Neuronal stem cell (in vitro differentiated cells): Measurements from ENCODE around the gene TMEM82.
"Not testable (repeated sequence)": the region's sequence is repeated elsewhere in the genome, so short reads cannot be mapped to it uniquely, and the experiment has no call there.

Source experiments
- DNase-seq: peaks from one replicate; pipeline ENCODE4 v3.0.0-alpha.2; 2013; ENCODE audit warnings: low spot score
- H2AFZ ChIP-seq: one replicate; pipeline ENCODE4 v1.6.1; 2013; ENCODE audit warnings: mild to moderate bottlenecking, low read length, inconsistent platforms
- H2AK5ac ChIP-seq: 2 replicates; pipeline ENCODE4 v1.6.1; 2013; ENCODE audit warnings: low read depth, mild to moderate bottlenecking, inconsistent platforms, low read length, moderate library complexity, mixed read lengths
- H2BK120ac ChIP-seq: 2 replicates; pipeline ENCODE4 v1.6.1; 2013; ENCODE audit warnings: low read depth, mild to moderate bottlenecking, inconsistent platforms, low read length, moderate library complexity, mixed read lengths
- H2BK12ac ChIP-seq: one replicate; pipeline ENCODE4 v1.6.1; 2013; ENCODE audit warnings: low read length, inconsistent platforms
- H2BK15ac ChIP-seq: 2 replicates; pipeline ENCODE4 v1.6.1; 2013; ENCODE audit warnings: mild to moderate bottlenecking, low read length, inconsistent platforms, mixed read lengths
- H2BK5ac ChIP-seq: one replicate; pipeline ENCODE4 v1.6.1; 2013; ENCODE audit warnings: inconsistent platforms, mild to moderate bottlenecking, low read length, moderate library complexity
- H3K14ac ChIP-seq: one replicate; pipeline ENCODE4 v1.6.1; 2013; ENCODE audit warnings: low read length, inconsistent platforms
- H3K18ac ChIP-seq: 2 replicates; pipeline ENCODE4 v1.6.1; 2013; ENCODE audit warnings: low read length, inconsistent platforms
- H3K23ac ChIP-seq: 2 replicates; pipeline ENCODE4 v1.6.1; 2013; ENCODE audit warnings: low read depth, mild to moderate bottlenecking, mixed read lengths, low read length, inconsistent platforms; ENCODE audit not compliant: poor library complexity
- H3K27ac ChIP-seq: replicated peaks from 3 replicates; pipeline ENCODE4 v1.5.1; 2013; ENCODE audit warnings: low read length, inconsistent platforms
- H3K27me3 ChIP-seq, 3 experiments: 2 replicates each; pipeline ENCODE4 v1.6.1; 2013; ENCODE audit warnings: low read length in 3 of 3, mild to moderate bottlenecking in 2 of 3, inconsistent platforms in 1 of 3, low read depth in 1 of 3, mixed read lengths in 1 of 3, moderate library complexity in 1 of 3; ENCODE audit not compliant: control insufficient read depth in 3 of 3, insufficient read depth in 3 of 3
- H3K36me3 ChIP-seq, 2 donors: replicated peaks in 1 of 2; 2 replicates each; pipeline ENCODE4 v1.6.1; 2013; ENCODE audit warnings: low read length in 2 of 2; ENCODE audit not compliant: control insufficient read depth in 2 of 2, insufficient read depth in 2 of 2
- H3K4ac ChIP-seq: 2 replicates; pipeline ENCODE4 v1.6.1; 2013; ENCODE audit warnings: inconsistent platforms, mild to moderate bottlenecking, low read length, moderate library complexity
- H3K4me1 ChIP-seq, 2 donors: 1 replicate in 1 of 2; 2 replicates in 1 of 2; pipeline ENCODE4 v1.6.1; 2013; ENCODE audit warnings: low read length in 2 of 2, low read depth in 1 of 2; ENCODE audit not compliant: control insufficient read depth in 2 of 2, insufficient read depth in 1 of 2
- H3K4me2 ChIP-seq: one replicate; pipeline ENCODE4 v1.6.1; 2013; ENCODE audit warnings: mild to moderate bottlenecking, low read length, inconsistent platforms; ENCODE audit not compliant: insufficient read depth, poor library complexity, severe bottlenecking
- H3K4me3 ChIP-seq, 2 donors: 2 replicates each; pipeline ENCODE4 v1.5.1; 2013; ENCODE audit warnings: low read length in 2 of 2, mild to moderate bottlenecking in 2 of 2, inconsistent platforms in 1 of 2, moderate library complexity in 1 of 2
- H3K79me1 ChIP-seq: one replicate; pipeline ENCODE4 v1.6.1; 2013; ENCODE audit warnings: low read depth, mild to moderate bottlenecking, inconsistent platforms, low read length, moderate library complexity
- H3K9ac ChIP-seq: one replicate; pipeline ENCODE4 v1.6.1; 2013; ENCODE audit warnings: mild to moderate bottlenecking, low read depth, low read length, inconsistent platforms; ENCODE audit not compliant: poor library complexity
- H3K9me3 ChIP-seq, 2 donors: replicated peaks in 1 of 2; 2 replicates each; pipeline versions ENCODE3 to v1.6.1; 2013; ENCODE audit warnings: low read length in 2 of 2, mild to moderate bottlenecking in 2 of 2, inconsistent platforms in 1 of 2, low read depth in 1 of 2, mixed read lengths in 1 of 2, moderate library complexity in 1 of 2; ENCODE audit not compliant: control insufficient read depth in 2 of 2, insufficient read depth in 1 of 2
- H4K8ac ChIP-seq: one replicate; pipeline ENCODE4 v1.6.1; 2013; ENCODE audit warnings: low read depth, mild to moderate bottlenecking, inconsistent platforms, low read length, moderate library complexity
- H4K91ac ChIP-seq: one replicate; pipeline ENCODE4 v1.6.1; 2013; ENCODE audit warnings: low read length, low read depth, mild to moderate bottlenecking, inconsistent platforms; ENCODE audit not compliant: poor library complexity
- WGBS, 2 donors: extraction: QIAGEN DNeasy Blood & Tissue Kit; methylation state at CpG; one replicate each; pipeline ENCODE4 v1.1.7; 2013; ENCODE audit warnings: missing lambda C conversion rate in 2 of 2, mixed read lengths in 1 of 2; ENCODE audit not compliant: insufficient read length in 2 of 2, insufficient replicate concordance in 1 of 2; ENCODE audit errors: extremely low coverage in 2 of 2; 5-methylcytosine and 5-hydroxymethylcytosine counted together

The TMEM82 gene

DNA sequence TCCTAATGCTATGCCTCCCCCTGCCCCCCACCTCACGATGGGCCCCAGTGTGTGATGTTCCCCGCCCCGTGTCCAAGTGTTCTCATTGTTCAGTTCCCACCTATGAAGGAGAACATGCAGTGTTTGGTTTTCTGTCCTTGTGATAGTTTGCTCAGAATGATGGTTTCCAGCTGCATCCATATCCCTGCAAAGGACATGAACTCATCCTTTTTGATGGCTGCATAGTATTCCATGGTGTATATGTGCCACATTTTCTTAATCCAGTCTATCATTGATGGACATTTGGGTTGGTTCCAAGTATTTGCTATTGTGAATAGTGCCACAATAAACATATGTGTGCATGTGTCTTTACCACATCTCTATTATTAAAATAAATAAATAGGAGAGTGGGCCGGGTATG is 43.0 kb upstream of the TMEM82 start:
- H2BK120ac ChIP-seq, H2BK15ac ChIP-seq, H3K4me2 ChIP-seq, H3K9ac ChIP-seq, H3K36me3 ChIP-seq, H3K23ac ChIP-seq, H3K4me3 ChIP-seq, H3K79me1 ChIP-seq, H3K4ac ChIP-seq, H2AK5ac ChIP-seq, H2BK12ac ChIP-seq, H3K4me1 ChIP-seq, H2BK5ac ChIP-seq, H3K9me3 ChIP-seq, H3K27ac ChIP-seq, H3K14ac ChIP-seq, H2AFZ ChIP-seq, H3K27me3 ChIP-seq, H4K8ac ChIP-seq, H3K18ac ChIP-seq, DNase-seq, H4K91ac ChIP-seq: not testable (repeated sequence)
- no CpG with 5 or more reads among the region's 4 CpGs for WGBS, 2 donors

DNA sequence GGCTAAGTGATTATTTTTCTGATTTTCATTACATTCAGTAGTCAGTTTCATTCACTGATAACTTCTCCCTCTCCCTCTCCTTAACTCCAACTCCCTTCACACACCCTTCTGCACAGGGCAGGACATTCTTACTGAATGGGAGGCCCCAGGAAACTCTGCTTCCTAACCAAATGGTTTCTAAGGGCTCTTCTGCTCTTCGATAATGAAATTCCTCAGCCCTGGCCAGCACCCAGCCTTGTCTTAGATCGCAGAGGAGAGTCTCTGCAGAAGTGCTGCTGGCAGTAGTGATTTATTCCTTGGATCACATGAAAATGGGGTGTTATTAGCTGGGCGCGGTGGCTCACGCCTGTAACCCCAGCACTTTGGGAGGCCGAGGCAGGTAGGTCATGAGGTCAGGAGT is 41.8 kb upstream of the TMEM82 start:
- Histone ChIP-seq H3K27ac (no peak overlapping the region), H3K4me1 (peaks cover 0 to 5% of the 10 kb centered on the region in 2 donors), H2BK12ac (no peak overlapping the region), H3K4me3 (no peak overlapping the region), H3K4me2 (no peak overlapping the region), H2BK5ac (no peak overlapping the region), H3K4ac (no peak overlapping the region), H4K91ac (no peak overlapping the region), H2BK120ac (no peak overlapping the region), H4K8ac (no peak overlapping the region), H3K18ac (no peak overlapping the region), H3K14ac (no peak overlapping the region), H3K36me3 (peaks cover 0 to 10% of the 10 kb centered on the region in 2 donors), H3K23ac (no peak overlapping the region), H3K79me1 (peaks cover 10% of the 10 kb centered on the region), H3K27me3 (no peaks in the 10 kb centered on the region), H2AFZ (no peak overlapping the region), H2BK15ac (no peak overlapping the region), H2AK5ac (no peak overlapping the region), H3K9ac (no peak overlapping the region), H3K9me3 (peaks cover 0 to 2% of the 10 kb centered on the region in 2 donors)
- WGBS, 2 donors: no CpG with 5 or more reads among the region's 6 CpGs
- no peak for DNase-seq

- Histone ChIP-seq H3K14ac (no peak overlapping the region), H3K27ac (no peak overlapping the region), H2BK5ac (no peak overlapping the region), H3K4me1 (peaks cover 0 to 5% of the 10 kb centered on the region in 2 donors), H2BK15ac (no peak overlapping the region), H3K23ac (no peak overlapping the region), H3K36me3 (peaks cover 0 to 16% of the 10 kb centered on the region in 2 donors), H3K4me3 (no peak overlapping the region), H2AK5ac (no peak overlapping the region), H3K27me3 (no peaks in the 10 kb centered on the region), H4K8ac (no peak overlapping the region), H3K9me3 (peaks cover 0 to 2% of the 10 kb centered on the region in 2 donors), H2BK120ac (no peak overlapping the region), H2BK12ac (no peak overlapping the region), H3K18ac (peak overlapping the region; percentile 38), H3K9ac (no peak overlapping the region), H3K79me1 (peaks cover 10% of the 10 kb centered on the region), H3K4ac (no peak overlapping the region), H2AFZ (no peak overlapping the region), H3K4me2 (no peak overlapping the region), H4K91ac (no peak overlapping the region)
- no CpG with 5 or more reads among the region's 8 CpGs for WGBS, 2 donors
- DNase-seq: no peak
Measured at GRCh38 chr1:15701784-15702183, 40.5 kb upstream of the TMEM82 start.

DNA sequence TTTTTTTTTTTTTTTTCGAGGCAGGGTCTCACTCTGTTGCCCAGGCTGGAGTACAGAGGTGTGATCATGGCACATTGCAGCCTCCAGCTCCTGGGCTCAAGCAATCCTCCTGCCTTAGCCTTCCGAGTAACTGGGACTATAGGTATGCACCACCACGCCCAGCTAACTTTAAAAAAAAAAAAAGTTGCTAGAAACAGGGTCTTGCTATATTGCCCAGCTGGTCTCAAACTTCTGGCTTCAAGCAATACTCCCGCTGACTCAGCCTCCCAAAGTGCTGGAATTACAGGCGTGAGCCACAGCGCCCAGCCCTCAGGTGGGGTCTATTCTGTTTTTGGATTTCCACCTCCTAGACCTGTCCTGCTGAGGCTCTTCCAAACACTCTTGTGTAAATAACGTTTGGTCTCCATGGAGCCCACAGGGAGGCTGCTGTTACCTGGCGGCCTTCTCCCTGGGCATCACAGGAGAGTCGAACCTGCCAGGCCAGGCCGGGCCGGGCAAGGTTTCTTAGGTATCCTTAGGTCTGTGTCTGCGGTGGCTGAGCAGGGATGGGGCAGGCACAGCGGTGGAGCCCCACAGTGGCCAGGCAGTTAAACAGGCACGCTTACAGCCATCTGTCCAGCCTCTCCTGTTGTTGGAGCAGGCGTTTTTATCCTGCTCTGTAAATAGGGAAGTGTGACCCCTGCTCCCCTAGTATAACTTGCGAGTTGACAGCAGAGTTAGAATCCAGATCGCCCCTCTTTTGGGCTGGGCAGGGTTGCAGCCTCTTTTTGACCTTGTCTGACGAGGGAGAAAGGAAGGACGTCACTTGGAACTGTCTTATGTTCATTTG is 39.4 kb upstream of the TMEM82 start:
- Histone ChIP-seq H2BK120ac (no peak overlapping the region), H3K4me2 (no peak overlapping the region), H3K9ac (peak overlapping the region; percentile 27), H3K4me1 (peaks cover 0 to 5% of the 10 kb centered on the region in 2 donors), H3K79me1 (peaks cover 10% of the 10 kb centered on the region), H3K18ac (peak overlapping the region; percentile 12), H3K14ac (no peak overlapping the region), H2BK12ac (no peak overlapping the region), H3K27me3 (no peaks in the 10 kb centered on the region), H2BK5ac (no peak overlapping the region), H2AK5ac (peak overlapping the region; percentile 26), H3K36me3 (peaks cover 0 to 10% of the 10 kb centered on the region in 2 donors), H2BK15ac (no peak overlapping the region), H2AFZ (no peak overlapping the region), H4K8ac (no peak overlapping the region), H3K9me3 (peaks cover 0 to 2% of the 10 kb centered on the region in 2 donors), H3K4me3 (no peak overlapping the region), H4K91ac (no peak overlapping the region), H3K23ac (no peak overlapping the region), H3K27ac (no peak overlapping the region), H3K4ac (no peak overlapping the region)
- no CpG with 5 or more reads among the region's 19 CpGs for WGBS, 2 donors
- DNase-seq: no peak
